MCF 10A (cell line): Measurements from ENCODE around the gene GEMIN4. TPM values are rescaled to one million over a fixed set of nuclear protein-coding genes. Genes with fewer than 3 reads are reported as not detected.

Experiments used
- BruUV-seq: library from RNA; stranded (reverse); fragments of 400-500 nt; replicated peaks from 2 replicates; lab custom pipeline; 2021; lab: Mats Ljungman, UMichigan
- CTCF ChIA-PET: fragments of 300-600 bp; sonication (Branson Sonifier 250); formaldehyde crosslinking; extraction: SDS; loops from one replicate; lab custom pipeline; 2021; ENCODE audit warnings: antibody characterized with exemption, inconsistent platforms; lab: Yijun Ruan, JAX
- POLR2A ChIA-PET: fragments of 300-600, 350-650 bp; sonication (Branson Sonifier 250); formaldehyde crosslinking; extraction: SDS; loops from one replicate; lab custom pipeline; 2020; ENCODE audit warnings: antibody characterized with exemption, inconsistent platforms; lab: Yijun Ruan, JAX
- DNase-seq: peaks from one replicate; pipeline ENCODE4 v3.0.0-alpha.2; 2018; ENCODE audit not compliant: unreplicated experiment
- H3K27ac Mint-ChIP-seq: one replicate; pipeline ENCODE4 v1.8.0; 2022; ENCODE audit warnings: mild to moderate bottlenecking, low read depth, mixed read lengths; ENCODE audit not compliant: unreplicated experiment
- H3K27me3 Mint-ChIP-seq: one replicate; pipeline ENCODE4 v1.8.0; 2022; ENCODE audit warnings: mixed read lengths; ENCODE audit not compliant: insufficient read depth, unreplicated experiment
- H3K36me3 Mint-ChIP-seq: one replicate; pipeline ENCODE4 v1.8.0; 2022; ENCODE audit warnings: mild to moderate bottlenecking, moderate library complexity, mixed read lengths; ENCODE audit not compliant: insufficient read depth, unreplicated experiment
- H3K4me1 Mint-ChIP-seq: one replicate; pipeline ENCODE4 v1.8.0; 2022; ENCODE audit warnings: mixed read lengths; ENCODE audit not compliant: insufficient read depth, unreplicated experiment
- H3K4me3 Mint-ChIP-seq: one replicate; pipeline ENCODE4 v1.8.0; 2022; ENCODE audit warnings: mild to moderate bottlenecking, moderate library complexity, mixed read lengths; ENCODE audit not compliant: unreplicated experiment
- H3K9me3 Mint-ChIP-seq: one replicate; pipeline ENCODE4 v1.8.0; 2022; ENCODE audit warnings: mixed read lengths; ENCODE audit not compliant: unreplicated experiment
- CTCF ChIP-seq: fragments of 200-600 bp; IDR thresholded peaks from one replicate; pipeline ENCODE4 v1.8.0; 2022; ENCODE audit warnings: antibody characterized with exemption, mild to moderate bottlenecking; ENCODE audit not compliant: unreplicated experiment
- intact Hi-C: fragments of 100-400 bp; cut with micrococcal nuclease; formaldehyde crosslinking; loops from 2 replicates; pipeline ENCODE4 v1.14.1; 2022
- total RNA-seq: library from RNA; stranded (reverse); gene quantifications from 2 replicates; pipeline ENCODE4 v1.2.3, GENCODE V29; 2022

GEMIN4 gene
- total RNA-seq, 1 experiment from 2014 or later, result 24.1 TPM

GRCh38 chr17:743139-743538 lies 8.9 kb downstream of the GEMIN4 start:
- BruUV-seq, result no TSS peak
- Mint-ChIP-seq H3K9me3 (peaks cover under 1% of the 10 kb centered on the region), H3K4me1 (no peaks in the 10 kb centered on the region), H3K36me3 (peaks cover 77% of the 10 kb centered on the region), H3K27me3 (no peaks in the 10 kb centered on the region), H3K27ac (no peak overlapping the region), H3K4me3 (no peak overlapping the region)
- POLR2A ChIA-PET, result interaction anchor here (0.5 to 0.9 kb wide), 2 partner anchors 14 to 185 kb away, joined by 3 read pairs; no protein-coding TSS in a partner anchor
- TF ChIP-seq CTCF, result no peak
- DNase-seq, result no peak
- CTCF ChIA-PET, result interaction anchor here (0.9 kb wide), 1 partner anchor 254 kb away, joined by 3 read pairs; the partner anchor contains the start of gene TIMM22
- intact Hi-C loops, result no loop called here

GRCh38 chr17:742147-742793 lies 9.8 kb downstream of the GEMIN4 start:
- Mint-ChIP-seq H3K36me3 (peaks cover 71% of the 10 kb centered on the region), H3K4me1 (no peaks in the 10 kb centered on the region), H3K27ac (no peak overlapping the region), H3K9me3 (no peaks in the 10 kb centered on the region), H3K4me3 (no peak overlapping the region), H3K27me3 (no peaks in the 10 kb centered on the region)
- no peak for TF ChIP-seq CTCF
- TSS peak; percentile 17 for BruUV-seq
- intact Hi-C loops, result no loop called here
- POLR2A ChIA-PET, result interaction anchor here (0.9 kb wide), 1 partner anchor 13 kb away, joined by 3 read pairs; no protein-coding TSS in a partner anchor
- CTCF ChIA-PET, result interaction anchor here (0.6 to 1.1 kb wide), 2 partner anchors 11 to 44 kb away, joined by 3 to 5 read pairs; no protein-coding TSS in a partner anchor
- DNase-seq, result no peak

- no peak overlapping the region for H3K27ac Mint-ChIP-seq
- CTCF ChIA-PET, result no interaction called here
- intact Hi-C loops, result no loop called here
- DNase-seq, result no peak
- H3K9me3 Mint-ChIP-seq, result no peaks in the 10 kb centered on the region
- BruUV-seq, result no TSS peak
- H3K4me1 Mint-ChIP-seq, result no peaks in the 10 kb centered on the region
- POLR2A ChIA-PET, result interaction anchor here (1.1 to 3.0 kb wide), 2 partner anchors 10 to 12 kb away, joined by 3 to 6 read pairs; no protein-coding TSS in a partner anchor
- no peak for TF ChIP-seq CTCF
- no peaks in the 10 kb centered on the region for H3K27me3 Mint-ChIP-seq
- peaks cover 73% of the 10 kb centered on the region for H3K36me3 Mint-ChIP-seq
- no peak overlapping the region for H3K4me3 Mint-ChIP-seq
Observed at GRCh38 chr17:740240-741017, 11.6 kb downstream of the GEMIN4 start.
